Central memory CD4-positive, alpha-beta T cell (primary cell): ENCODE data around the gene ELOB.

Experiments used
- DNase-seq: peaks from one replicate; pipeline ENCODE4 v3.0.0; 2022

ELOB gene

DNA sequence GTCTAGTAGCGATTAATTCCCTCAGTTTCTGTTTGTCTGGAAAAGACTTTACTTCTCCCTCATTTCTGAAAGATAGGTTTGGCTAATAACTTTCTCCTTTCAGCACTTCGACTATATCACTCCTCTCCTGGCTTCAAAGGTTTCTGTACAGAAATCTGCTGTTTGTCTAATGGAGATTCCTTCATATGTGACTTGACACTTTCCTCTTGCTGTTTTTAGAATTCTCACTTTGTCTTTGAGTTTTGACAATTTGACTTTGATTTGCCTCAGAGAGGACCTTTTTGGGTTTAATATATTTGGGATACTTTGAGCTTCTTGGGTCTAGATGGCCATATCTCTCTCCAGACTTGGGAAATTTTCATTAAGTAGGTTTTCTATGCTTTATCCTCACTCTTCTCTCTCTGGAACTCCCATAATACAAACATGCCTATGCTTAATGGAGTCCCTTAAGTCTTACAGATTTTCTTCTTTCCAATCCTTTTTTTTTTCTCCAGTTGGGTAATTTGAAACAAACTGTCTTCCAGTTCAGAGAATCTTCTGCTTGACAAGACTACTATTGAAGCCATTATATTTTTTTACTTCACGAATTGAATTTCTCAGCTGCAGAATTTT is 32.2 kb upstream of the ELOB start:
- DNase-seq: no peak

DNA sequence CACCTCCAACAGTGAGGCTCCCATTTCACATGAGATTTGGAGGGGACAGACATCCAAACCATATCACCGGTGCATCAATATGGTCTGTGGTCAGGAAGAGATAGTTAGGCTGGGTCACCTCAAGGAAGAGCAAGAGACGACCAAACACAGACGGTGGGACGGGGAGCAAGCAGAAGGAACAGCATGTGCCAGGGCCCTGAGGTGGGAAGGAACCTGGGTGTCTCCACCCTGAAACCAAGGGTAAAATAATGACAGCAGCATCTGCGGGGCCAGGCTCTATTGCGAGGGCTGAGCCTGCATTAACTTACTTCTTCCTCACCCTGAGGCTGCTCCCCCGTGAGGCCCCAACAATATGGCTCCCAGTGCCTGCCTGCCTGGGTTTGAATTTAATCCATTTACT is 31.1 kb upstream of the ELOB start:
- no peak for DNase-seq

DNA sequence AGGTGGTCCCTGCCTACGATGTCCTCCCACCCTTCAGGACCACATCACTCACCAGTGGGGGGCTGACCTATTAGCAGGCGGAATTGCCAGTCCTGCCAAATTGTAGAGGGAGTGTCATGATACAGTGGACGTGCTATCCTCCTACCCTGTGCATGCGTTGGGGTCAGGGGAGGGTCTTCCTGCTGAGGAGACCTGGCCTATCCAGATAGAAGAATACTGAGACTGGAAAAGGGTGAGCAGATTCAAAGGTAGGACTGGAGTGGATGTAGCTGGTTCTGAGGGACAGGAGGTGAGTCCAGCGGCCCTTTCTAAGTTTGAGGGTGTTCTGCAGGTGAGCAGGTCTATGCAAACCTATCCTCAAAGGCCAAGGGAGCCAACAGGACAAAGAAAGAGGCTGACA is 29.2 kb upstream of the ELOB start:
- DNase-seq: no peak

DNA sequence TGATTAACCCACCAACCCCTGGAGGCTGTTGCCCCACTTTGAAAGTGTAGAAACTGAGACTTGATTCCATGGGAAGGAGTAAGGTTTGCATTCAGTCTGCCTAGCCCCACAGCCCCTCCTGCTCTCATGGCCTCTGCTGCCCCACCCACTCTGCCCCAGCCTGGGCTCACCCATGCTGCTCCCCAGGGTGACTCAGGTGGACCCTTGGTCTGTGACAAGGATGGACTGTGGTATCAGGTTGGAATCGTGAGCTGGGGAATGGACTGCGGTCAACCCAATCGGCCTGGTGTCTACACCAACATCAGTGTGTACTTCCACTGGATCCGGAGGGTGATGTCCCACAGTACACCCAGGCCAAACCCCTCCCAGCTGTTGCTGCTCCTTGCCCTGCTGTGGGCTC is 27.6 kb upstream of the ELOB start:
- DNase-seq: no peak

DNA sequence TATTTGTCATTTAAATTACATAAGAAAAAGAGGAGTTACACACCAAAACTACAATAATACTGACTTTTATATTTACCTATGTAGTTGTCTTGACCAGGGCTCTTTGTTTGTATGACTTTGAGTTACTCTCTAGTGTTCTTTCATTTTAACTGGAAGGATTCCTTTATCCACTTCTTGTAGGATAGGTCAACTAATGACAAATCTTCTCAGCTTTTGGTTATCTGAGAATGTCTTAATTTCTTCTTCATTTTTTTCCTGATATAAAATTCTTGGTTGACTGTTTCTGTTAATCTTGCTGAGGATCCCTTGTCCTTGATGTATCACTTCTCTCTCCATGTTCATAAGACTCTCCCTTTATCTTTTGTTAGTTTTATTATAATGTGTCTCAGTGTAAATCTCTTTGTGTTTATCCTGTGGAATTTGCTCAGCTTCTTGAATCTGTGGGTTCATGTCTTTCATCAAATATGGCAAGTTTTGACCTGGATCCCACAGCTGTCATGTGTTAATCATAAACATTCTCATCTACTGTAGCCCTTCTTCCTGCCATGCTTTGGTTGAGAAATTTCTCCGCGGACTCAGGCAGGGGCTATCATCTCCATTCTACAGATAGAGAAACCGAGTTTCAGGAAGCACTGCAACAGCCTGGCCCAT is 26.6 kb upstream of the ELOB start:
- no peak for DNase-seq

DNA sequence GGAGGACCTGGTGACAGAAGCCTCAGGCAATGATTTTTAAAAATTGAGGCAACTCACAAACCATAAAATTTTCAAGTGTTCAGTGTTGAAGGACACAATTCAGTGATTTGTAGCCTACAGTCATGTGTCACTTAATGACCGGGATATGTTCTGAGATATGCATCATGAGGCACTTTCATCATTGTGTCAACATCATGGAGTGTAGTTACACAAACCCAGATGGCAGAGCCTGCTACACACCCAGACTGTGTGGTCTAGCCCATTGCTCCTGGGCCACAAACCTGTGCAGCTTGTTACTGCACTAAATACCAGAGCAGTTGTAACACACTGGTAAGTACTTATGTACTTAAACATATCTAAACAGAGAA is 22.8 kb upstream of the ELOB start:
- DNase-seq: no peak

DNA sequence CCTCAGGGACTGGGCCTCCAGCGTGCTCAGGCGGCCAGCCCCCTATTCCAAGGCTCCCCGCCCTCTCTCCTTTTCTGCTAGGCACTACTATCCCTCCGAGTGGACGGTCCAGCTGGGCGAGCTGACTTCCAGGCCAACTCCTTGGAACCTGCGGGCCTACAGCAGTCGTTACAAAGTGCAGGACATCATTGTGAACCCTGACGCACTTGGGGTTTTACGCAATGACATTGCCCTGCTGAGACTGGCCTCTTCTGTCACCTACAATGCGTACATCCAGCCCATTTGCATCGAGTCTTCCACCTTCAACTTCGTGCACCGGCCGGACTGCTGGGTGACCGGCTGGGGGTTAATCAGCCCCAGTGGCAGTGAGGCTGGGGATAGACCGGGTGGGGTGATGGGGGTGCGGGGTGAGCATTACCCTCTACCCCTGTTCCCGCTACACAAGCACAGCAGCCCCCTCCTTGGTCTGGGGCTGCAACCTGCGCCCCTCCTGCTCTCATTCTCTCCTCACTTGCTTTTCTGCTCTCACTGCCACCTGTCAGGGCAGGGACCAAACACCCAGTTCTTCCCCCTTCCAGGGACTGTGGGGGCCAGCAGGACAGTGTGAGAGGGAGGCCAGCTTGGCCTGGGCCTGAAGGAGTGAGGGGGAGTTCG is 22.3 kb upstream of the ELOB start:
- no peak for DNase-seq

DNA sequence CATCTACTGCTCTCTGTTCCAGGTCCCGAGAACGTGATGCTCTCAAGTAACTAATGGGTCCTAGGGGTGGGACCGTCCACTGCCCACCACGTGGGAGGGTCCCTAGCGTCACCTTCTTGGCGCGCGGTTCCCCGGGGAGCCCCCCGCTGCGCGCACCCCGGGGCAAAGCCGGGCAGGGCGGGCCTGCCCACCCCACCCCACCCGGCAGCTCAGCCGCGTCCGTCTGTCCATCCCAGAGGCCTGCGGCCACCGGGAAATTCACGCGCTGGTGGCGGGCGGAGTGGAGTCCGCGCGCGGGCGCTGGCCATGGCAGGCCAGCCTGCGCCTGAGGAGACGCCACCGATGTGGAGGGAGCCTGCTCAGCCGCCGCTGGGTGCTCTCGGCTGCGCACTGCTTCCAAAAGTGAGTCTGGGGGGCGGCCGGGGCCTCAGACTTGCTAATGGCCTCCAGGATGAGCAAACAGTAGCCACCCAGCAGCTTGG is 21.7 kb upstream of the ELOB start:
- no peak for DNase-seq

DNA sequence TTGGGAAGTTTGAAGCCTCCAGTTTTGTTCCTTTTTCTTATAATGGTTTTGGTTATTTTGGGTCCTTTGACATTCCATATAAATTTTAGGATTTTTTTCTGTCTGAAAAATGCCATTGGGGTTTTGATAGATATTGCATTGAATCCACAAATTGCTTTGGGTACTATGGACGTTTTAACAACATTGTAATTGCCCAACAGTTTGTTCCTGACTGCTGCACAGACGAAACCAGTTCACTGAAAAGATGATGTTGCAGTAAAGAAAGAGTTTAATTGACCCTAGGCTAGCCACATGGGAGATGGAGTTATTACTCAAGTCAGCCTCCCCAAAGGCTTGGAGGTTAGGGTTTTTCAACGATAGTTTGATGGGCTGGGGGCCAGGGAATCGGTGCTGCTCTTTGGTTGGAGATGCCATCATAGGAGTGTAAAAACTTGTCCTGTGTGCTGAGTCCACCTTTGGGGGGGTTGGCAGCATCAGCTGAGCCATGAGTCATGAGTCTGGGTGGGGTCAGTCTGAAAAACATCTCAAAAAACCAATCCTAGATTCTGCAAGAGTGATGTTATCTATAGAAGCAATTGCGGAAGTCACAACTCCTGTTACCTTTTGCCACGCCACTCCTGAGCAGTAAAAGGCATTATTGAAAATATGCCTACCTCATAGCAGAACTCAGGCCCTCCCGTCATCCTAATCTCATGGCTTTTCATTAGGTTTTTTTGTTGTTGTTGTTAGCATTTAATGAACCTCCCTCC is 18.5 kb upstream of the ELOB start:
- no peak for DNase-seq

DNA sequence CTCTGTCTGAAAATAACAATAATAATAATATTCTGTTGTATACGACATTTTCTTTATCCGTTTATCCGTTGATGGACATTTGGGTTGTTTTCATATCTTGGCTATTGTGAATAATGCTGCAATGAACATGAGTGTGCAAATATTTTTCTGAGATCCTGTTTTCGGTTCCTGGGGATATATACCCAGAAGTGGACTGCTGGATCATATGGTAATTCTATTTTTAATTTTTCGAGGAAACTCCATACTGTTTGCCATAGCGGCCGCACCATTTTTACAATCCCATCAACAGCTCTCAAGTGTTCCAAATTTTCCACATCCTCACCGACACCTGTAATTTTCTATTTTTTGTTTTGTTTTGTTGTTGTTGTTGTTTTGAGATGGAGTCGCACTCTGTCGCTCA is 15.9 kb upstream of the ELOB start:
- no peak for DNase-seq

DNA sequence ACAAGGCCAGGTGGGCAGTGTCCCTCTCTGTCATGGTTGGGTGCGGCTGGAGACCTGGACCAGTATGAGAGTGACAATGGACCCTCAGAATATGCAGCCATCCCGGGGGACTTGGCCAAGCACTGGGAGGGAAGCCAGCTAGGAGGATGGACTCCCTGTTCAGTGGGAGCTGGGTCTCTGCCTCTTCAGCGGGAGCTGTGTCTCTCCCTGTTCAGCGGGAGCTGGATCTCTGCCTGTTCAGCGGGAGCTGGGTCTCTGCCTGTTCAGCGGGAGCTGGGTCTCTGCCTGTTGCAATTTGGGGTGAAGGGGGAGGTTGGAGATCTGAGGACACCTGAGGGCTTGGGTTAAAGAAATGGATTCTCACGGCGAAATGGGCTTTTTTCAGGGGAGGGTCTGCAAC is 14.1 kb upstream of the ELOB start:
- no peak for DNase-seq

DNA sequence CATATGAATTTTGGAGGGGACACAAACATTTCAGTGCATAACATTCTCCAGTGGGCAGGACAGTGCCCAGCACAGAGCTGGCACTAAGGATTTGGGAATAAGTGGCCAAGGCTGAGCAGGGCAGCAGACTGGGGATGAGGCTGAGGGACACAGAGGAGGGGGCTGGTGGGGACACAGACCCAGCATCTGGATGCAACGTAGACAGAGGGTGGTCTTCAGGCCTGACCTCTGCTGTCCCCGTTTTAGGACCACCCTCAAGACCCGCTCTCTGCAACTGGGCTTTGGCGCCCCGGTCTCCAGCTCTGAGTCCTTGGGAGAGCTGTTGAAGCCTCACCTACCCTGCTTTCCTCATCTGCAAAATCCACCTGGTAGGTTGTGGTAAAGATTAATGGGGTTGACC is 13.6 kb upstream of the ELOB start:
- DNase-seq: no peak

DNA sequence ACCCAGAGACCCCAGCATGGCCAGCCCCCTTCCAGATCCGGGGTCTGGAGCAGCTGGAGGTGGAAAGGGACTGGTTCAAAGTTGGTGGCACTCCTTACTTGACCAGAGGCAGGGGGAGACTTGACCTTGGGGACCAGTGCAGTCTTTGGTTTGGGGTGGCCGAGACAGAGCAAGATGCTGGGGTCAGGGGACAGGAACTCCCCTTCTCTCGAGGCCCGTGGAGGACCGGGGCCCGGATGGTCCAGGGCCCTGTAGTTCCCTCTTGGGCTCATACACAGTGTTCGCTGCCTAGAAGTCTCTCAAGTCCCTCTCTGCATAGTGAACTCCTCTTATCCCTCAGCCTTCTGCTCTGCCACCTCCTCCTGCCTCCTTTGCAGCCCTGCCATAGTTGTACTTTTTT is 10.9 kb upstream of the ELOB start:
- no peak for DNase-seq

DNA sequence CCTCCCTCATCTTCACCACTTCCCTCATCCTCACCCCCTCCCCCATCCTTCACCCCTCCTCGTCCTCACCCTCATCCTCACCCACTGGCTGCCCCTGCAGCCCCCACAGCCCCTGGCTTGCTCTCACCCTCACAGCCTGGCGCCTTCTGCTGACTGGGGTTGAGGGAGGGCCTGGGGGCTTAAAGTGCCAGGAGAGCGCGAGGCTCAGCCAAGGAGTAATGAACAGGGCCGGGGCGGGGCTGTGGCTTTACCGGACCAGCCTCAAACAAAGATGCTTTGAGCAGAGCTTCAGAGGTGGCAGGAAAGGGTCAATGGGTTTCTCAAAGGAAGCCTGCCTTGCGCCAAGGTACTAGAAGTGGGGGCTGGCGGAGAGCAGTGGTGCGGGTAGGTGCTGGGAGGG is 10.3 kb upstream of the ELOB start, which contains the start of gene PRSS33:
Gene PRSS33, minus strand, starts transcription at position 155 of the 400 bp plus-strand sequence. CDS start 1,013 bp downstream, outside the sequence.
- DNase-seq: no peak

DNA sequence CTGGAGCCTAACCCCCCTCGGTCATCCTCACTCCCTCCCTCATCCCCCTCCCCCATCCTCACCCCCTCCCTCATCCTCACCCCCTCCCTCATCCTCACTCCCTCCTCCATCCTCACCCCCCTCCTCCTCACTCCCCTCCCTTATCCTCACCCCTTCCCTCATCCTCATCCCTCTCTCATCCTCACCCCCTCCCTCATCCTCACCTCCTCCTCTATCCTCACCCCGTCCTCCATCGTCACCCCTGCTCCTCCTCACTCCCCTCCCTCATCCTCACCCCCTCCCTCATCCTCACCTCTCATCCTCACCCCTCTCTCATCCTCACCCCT is 9.7 kb upstream of the ELOB start:
- no peak for DNase-seq

DNA sequence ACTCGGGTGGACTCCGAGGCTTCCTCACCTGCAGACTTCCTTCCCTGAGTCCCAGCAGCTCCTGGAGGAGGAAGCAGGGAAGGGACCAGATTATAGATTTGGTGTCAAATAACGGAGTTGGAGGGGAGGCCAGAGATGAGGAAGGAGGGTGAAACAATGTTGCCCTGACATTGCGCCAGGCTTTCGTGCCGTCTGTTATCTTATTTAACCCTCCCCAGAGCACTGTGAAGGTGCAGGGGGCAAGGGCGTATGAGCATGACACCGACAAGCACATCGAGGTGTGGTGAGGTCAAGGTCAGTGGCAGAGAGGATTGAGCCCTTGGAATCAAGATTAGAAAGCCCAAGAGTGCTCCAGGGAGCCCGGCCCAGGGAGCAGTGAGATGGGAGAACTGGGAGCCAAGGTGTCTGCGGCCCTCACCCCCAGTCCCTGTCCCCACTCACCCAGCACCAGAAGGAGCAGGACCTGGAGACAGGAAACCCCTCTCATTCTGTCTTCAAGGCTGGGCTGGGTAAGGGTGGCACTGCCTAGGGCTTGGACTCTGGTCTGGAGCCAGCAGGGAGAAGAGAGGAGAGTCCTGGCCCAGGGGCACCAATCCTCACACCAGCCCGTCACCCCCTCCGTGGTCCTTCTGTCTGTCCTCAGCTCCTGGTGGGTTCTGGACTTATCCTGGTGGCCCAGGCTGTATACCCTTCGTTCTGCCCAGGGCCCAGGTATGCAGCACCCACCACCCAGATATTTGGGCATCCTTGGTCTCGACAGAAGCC is 9.2 kb upstream of the ELOB start:
- no peak for DNase-seq

DNA sequence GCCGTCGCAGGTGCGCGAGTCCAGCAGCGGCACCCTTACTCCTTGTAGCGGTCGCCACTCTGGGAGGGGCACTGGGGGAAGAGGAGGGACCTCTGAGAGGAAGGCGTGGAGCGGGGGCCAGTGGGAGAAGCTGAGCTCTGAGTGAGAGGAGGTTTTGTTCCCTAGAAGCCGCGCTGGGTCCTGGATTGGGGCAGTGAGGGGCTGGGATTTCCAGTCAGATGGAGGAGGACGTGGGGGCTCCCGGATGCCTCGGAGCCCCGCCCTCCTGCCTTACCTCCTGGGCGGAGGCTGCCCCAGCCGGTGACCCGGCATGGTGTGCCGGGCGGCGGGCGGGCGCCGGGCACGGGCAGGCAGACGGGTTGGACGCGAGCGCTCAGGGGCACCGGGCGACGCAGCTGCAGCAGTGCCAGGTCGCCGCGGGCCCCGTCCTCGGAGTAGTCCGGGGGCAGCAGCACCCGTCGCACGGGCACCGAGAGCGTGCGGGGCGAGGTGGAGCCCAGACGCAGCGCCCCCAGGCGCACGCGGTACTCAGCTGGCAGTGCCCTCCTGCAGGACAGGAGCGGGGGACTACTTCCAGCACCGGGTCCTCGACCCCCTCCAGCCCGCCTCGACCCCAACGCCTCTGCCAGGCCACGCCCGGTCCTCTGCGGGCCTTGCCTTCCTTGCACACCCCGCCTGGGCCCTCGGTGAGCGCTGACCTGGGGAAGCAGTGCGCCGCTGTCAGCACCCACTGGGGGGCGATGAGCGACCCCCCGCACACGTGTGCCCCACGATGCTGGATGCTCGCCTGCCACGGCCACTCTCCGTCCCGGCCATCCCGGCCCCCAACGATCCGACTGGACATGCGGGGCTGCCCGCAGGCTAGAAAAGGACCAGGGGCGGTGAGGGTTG is 8.3 kb upstream of the ELOB start:
- no peak for DNase-seq

DNA sequence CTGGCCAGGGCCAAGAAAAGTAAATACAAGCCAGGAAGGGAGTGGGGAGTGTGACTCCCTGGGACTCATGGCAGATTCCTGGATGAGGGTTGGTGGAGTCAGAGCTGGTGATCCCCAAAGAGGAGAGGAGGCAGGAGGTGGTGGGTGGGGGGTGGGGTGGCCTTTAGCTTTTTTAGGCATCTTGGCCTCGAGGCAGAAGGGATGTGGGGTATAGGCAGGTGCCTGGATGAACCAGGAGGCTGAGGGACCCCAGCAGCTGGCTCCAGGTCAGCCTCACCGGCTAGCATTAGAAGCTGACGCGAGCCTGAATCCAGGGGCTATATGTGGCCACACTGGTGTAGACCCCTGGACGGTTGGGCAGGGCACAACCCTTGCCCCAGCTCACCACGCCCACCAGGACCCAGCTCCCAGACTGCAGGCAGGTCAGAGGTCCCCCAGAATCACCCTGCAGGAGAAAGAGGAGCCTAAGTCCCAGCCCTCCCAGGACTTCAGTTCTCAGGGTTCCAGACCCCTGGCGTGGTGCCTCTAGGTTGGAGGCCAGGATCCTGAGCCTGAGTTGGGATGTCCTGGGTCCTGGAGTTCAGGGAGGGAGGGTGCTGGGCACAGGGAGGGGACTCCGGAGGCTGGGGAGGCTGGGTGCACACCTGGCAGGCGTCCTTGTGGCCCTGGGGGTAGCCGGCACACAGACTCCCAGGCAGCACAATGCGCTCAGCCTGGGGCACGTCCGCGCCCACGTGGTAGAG is 7.4 kb upstream of the ELOB start:
- DNase-seq: no peak

DNA sequence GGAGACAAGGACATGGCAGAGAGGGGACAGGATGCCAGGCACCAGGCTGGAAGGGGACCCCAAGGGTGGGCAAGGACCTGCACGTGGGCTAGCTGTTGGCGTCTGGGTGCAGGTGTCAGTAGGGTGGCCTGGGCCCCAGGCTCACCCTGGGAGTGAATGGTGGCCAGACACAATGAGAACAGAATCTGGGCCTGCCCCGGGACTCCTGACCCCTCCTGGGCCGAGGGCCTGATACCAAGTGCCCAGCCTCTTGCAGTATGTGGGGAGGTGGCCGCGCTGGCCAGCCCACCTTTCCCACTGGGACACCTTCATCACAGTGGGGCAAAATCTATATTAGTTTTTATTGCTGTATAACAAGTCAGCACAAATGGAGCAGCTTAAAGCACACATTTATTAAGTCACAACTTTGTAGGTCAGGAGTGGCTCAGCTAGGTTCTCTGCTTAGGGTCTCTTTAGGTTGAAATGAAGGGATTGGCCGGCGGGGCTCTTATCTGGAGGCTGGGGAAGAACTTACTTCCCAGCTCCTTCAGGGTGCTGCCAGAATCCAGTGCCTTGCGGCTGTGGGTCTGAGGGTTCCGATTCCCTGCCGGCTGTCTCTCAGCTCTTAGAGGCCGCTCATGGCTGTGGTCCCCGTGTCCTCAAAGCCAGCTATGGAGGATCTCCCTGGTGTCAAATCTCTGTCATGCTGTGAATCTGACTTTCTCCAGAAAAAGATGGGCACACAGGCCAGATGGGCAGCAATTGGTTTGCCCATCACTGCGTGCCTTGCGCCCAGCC is 6.7 kb upstream of the ELOB start:
- no peak for DNase-seq

DNA sequence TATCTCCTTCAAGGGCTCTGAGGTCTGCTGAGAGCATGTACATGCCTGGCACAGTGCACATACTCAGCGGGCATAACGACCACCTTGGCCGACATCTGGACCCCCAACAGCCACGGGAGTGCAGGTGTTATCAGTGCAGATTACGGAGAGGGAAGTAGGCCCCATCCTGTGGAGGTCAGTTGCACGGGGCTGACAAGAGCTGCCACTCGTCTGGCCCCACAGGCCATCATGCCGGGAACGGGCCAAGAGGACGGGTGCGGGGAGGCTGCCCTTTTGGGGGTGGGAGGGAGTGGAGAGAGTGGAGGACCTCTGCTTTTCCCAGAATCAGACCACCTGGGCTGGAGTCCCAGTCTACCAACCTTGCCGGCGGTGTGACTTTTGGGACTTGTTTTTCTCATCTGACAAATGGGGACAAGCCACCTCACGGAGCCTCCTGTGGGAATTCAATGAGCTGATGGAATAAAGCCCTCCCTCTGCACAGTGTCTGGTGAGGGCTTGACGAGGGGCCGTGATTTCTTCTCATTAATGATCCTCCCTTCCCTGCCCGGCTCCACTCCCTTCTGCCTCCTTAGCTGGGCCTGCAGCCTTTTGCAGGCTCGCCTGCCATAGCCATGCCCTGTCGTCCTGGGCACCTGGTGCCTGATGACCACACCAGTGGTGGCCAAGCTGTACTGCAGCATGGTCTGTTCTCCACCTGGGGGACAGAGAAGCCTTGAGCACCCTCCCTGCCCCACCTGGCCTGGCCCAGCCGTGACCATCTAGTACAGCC is 5.7 kb upstream of the ELOB start:
- DNase-seq: no peak
